Heart left ventricle (tissue), 13 donors: ENCODE results near the gene CFAP251.

Experiments used
- CTCF ChIP-seq, 12 donors: fragments of 200-600 bp; sonication (generic) in 4 of 12; IDR thresholded peaks; one replicate each; pipeline versions ENCODE4 v1.5.0 to v1.8.0; 2018 to 2022; ENCODE audit warnings: antibody characterized with exemption in 12 of 12, mild to moderate bottlenecking in 5 of 12
- POLR2A ChIP-seq, 2 donors: fragments of 450-650 bp; IDR thresholded peaks; one replicate each; pipeline ENCODE4 v1.6.1; 2017; ENCODE audit warnings: antibody characterized with exemption in 2 of 2, mild to moderate bottlenecking in 2 of 2, moderate library complexity in 2 of 2
- donor health status: ischemic (EF 13 %, LVEDD 7.1; RV severe dilation, severe dysfunction).
- donor health status: DM: no; HTN: yes; CAD: no.
- donor health status: DM: no; HTN: no; CAD: no.
- donor health status: ischemic (EF 25% LVEDD 6.9; RV normal size, moderate dysfunction).
- donor health status: ischemic (EF 25% LVEDD 5.7; RV mildly dilated, moderate dysfunction).
- donor health status: ischemic (EF 35%, LVEDD 5.7; RV mildly dilated, moderate dysfunction).
- donor health status: nonischemic (EF 11% LVEDD 7.7; RV severe dilation, severe dysfunction).
- donor health status: DM: yes; HTN: yes; CAD: no.
- donor health status: PGD.
- donor health status: ischemic (EF 29% LVEDD 5.4; RV normal size, mild dysfunction).
- donor health status: nonischemic (EF 23%, LVEDD 6.1; RV moderate dilation, normal function).

GRCh38 chr12:122023339-122024131 is 105.1 kb downstream of the CFAP251 start:
- TF ChIP-seq CTCF (IDR thresholded peaks at IDR 0.05) (no peak), POLR2A (IDR thresholded peaks at IDR 0.05) (no peak)
